Measurements from ENCODE around the gene ACTRT1.

The ACTRT1 gene

GRCh38 chrX:128052303-128052702, at the start of gene ACTRT1:
Gene ACTRT1 (minus strand): TSS chrX:128052403. CDS start chrX:128052206, 197 bp downstream.
- no peak for DNase-seq (ENCODE audit: low read depth)

- no peak for DNase-seq (ENCODE audit: low read depth)
Measured at GRCh38 chrX:128078545-128078944, 26.3 kb upstream of the ACTRT1 start.

GRCh38 chrX:128057421-128057820, 5.2 kb upstream of the ACTRT1 start:
- no peak for DNase-seq (ENCODE audit: low read depth)

GRCh38 chrX:128051526-128051925, 677 bp downstream of the ACTRT1 start:
- no peak for DNase-seq (ENCODE audit: low read depth)

- no peak for DNase-seq (ENCODE audit: low read depth)
Measured at GRCh38 chrX:128035318-128035717, 16.9 kb downstream of the ACTRT1 start.

DNA sequence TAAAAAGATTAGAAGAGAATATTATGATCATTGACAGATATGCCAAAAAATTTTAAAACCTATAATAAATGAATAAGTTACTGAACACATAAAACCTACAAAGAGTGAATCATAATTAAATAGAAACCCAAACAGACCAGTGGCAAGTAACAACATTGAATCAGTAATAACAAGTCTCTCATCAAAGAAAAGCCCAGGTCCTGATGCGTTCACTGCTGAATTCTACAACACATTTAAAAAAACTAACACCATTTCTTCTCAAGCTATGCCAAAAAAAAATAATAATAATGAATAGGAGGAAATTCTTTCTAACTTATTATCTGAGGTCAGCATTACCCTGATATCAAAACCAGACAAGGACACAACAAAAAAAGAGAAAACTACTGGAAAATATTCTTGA, 30.6 kb downstream of the ACTRT1 start:
- DNase-seq (ENCODE audit: low read depth): no peak

- DNase-seq (ENCODE audit: low read depth): no peak
Measured at GRCh38 chrX:128020701-128021100, 31.5 kb downstream of the ACTRT1 start.

DNA sequence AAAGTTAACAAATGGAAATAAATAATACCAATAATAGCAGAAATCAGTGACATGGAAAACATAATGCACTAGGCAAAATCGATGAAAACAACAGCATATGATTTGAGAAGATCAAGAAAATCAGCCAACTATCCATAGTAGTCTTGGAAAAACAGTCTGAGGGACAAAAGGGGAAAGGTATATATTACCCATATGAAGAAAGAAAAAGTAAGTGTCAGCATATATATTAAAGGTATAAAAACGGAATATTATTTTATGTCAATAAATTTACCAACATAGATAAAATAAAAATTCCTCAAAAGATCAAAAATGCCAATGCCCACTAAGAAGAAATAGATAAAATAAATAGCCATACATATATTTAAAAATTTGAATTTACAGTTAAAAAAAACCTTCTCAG, 33.0 kb downstream of the ACTRT1 start:
- no peak for DNase-seq (ENCODE audit: low read depth)

DNA sequence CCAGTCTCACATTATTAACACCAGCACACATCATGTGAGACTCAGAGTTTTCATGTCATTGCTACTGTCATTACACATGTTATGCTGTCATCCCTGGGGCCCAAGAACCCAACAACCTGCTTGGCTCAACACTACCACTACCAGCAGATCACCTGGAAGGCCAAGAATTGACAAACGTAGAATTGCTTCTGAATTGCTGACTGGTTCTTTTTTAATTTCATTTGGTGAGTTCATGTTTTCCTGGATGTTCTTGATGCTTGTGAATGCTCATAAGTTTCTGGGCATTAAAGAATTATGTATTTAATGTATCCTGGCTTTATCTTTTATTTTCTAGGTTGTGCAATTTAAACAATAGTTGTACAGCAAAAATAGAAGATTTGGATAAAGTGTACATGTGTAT, 40.2 kb downstream of the ACTRT1 start:
- DNase-seq (ENCODE audit: low read depth): no peak

DNA sequence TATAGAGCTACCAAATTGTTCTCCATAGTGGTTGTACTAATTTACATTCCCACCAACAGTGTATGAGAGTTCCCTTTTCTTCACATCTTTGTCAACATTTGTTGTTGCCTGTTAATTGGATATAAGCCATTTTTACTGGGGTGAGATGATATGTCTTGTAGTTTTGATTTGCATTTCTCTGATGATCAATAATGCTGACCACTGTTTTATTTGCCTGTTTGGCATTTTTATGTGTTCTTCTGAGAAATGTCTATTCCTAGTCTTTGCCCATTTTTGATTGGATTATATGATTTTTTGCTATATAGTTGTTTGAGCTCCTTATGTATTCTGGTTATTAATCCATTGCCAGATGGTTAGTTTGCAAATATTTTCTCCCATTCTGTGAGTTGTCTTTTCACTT, 44.3 kb downstream of the ACTRT1 start:
- DNase-seq (ENCODE audit: low read depth): no peak

Data from T-helper 22 cell (primary cell).